ENCODE measurements around the gene NELL1. TPM values are rescaled to one million over a fixed set of nuclear protein-coding genes. Genes with fewer than 3 reads are reported as not detected.

NELL1 gene
- total RNA-seq, 4 donors from 2014 or later, result not detected

DNA sequence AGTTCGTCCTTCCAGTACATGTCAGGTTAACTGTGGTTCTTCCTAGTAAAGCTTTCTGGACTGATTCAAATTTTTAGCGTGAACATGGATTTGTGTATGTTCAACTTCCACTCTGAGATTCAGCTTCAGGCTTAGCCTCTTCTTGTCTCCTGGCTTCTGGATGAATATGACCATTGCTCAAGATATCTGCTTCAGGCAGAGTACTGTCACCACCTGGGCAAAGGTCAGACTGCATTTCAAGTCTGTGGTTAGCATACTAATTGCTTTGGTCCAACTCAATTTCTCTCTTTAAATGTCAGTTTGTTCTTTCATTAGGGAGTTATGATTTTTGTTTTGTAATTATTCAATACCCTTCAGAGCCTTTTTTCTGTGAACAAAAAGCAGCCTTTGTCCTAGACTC is 440.0 kb downstream of the NELL1 start:
- H3K27ac ChIP-seq, result no peak overlapping the region
- DNase-seq (no peak), ATAC-seq (no peak)
- no peaks in the 10 kb centered on the region for H3K4me1 ChIP-seq
- no peak overlapping the region for H3K4me3 ChIP-seq
- H3K9me3 ChIP-seq, result no peaks in the 10 kb centered on the region
- no peak for TF ChIP-seq POLR2A (IDR thresholded peaks at IDR 0.05)
- no peak for TF ChIP-seq CTCF (IDR thresholded peaks at IDR 0.05 in 4 of 5, conservative IDR thresholded peaks at IDR 0.05 in 1 of 5)
- no peaks in the 10 kb centered on the region for H3K36me3 ChIP-seq
- intact Hi-C loops (cut with DNase I; ENCODE audit: low total_unique reads), result no loop called here
- no peaks in the 10 kb centered on the region for H3K27me3 ChIP-seq
- in situ Hi-C loops (cut with MboI; ENCODE audit: low sequenced_read_pairs in 4 of 4), result no loop called here

DNA sequence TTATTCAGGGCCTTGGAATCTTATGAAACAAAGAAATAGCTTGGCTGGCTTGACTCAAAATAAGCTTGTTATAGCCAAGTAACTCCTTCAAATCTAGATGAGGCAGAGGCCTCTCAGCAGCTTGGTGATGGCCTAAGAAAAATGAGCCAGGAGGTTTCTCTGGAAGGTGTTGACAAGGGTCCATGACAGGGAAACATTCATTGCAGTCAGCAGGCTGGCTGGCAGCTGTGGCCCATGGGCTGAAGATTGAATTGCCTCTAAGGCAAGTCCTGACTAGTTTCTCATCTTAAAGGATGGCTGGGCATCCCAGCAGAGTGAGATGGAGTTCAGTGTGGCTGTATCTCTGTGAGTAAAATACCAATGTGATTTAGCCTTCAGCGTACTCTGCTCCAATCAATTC is 441.0 kb downstream of the NELL1 start:
- Histone ChIP-seq H3K4me1 (no peaks in the 10 kb centered on the region), H3K27me3 (no peaks in the 10 kb centered on the region), H3K9me3 (no peaks in the 10 kb centered on the region), H3K4me3 (no peak overlapping the region), H3K27ac (no peak overlapping the region), H3K36me3 (no peaks in the 10 kb centered on the region)
- ATAC-seq (no peak), DNase-seq (no peak)
- TF ChIP-seq POLR2A (IDR thresholded peaks at IDR 0.05) (no peak), CTCF (IDR thresholded peaks at IDR 0.05 in 4 of 5, conservative IDR thresholded peaks at IDR 0.05 in 1 of 5) (no peak)
- intact Hi-C loops (cut with DNase I; ENCODE audit: low total_unique reads), result no loop called here
- in situ Hi-C loops (cut with MboI; ENCODE audit: low sequenced_read_pairs in 4 of 4), result no loop called here

- Histone ChIP-seq H3K9me3 (no peaks in the 10 kb centered on the region), H3K27ac (no peak overlapping the region), H3K36me3 (no peaks in the 10 kb centered on the region), H3K27me3 (no peaks in the 10 kb centered on the region), H3K4me3 (no peak overlapping the region), H3K4me1 (no peaks in the 10 kb centered on the region)
- ATAC-seq (no peak), DNase-seq (no peak)
- in situ Hi-C loops (cut with MboI; ENCODE audit: low sequenced_read_pairs in 4 of 4), result no loop called here
- no peak for TF ChIP-seq POLR2A (IDR thresholded peaks at IDR 0.05)
- TF ChIP-seq CTCF (IDR thresholded peaks at IDR 0.05 in 4 of 5, conservative IDR thresholded peaks at IDR 0.05 in 1 of 5), result no peak
- intact Hi-C loops (cut with DNase I; ENCODE audit: low total_unique reads), result no loop called here
Observed at GRCh38 chr11:21113876-21114275, 444.5 kb downstream of the NELL1 start.

GRCh38 chr11:21116009-21116408 is 446.6 kb downstream of the NELL1 start:
- no peak for DNase-seq
- H3K4me3 ChIP-seq, result no peak overlapping the region
- no peaks in the 10 kb centered on the region for H3K27me3 ChIP-seq
- no peak overlapping the region for H3K27ac ChIP-seq
- no peaks in the 10 kb centered on the region for H3K4me1 ChIP-seq
- H3K36me3 ChIP-seq, result no peaks in the 10 kb centered on the region
- TF ChIP-seq POLR2A (IDR thresholded peaks at IDR 0.05) (no peak), CTCF (IDR thresholded peaks at IDR 0.05 in 4 of 5, conservative IDR thresholded peaks at IDR 0.05 in 1 of 5) (no peak)
- intact Hi-C loops (cut with DNase I; ENCODE audit: low total_unique reads) (no loop called here), in situ Hi-C loops (cut with MboI; ENCODE audit: low sequenced_read_pairs in 4 of 4) (no loop called here)
- ATAC-seq, result no peak
- H3K9me3 ChIP-seq, result no peaks in the 10 kb centered on the region

GRCh38 chr11:21119411-21119810 is 450.0 kb downstream of the NELL1 start:
- no peak overlapping the region for H3K27ac ChIP-seq
- no peak for ATAC-seq
- no peaks in the 10 kb centered on the region for H3K9me3 ChIP-seq
- no peak overlapping the region for H3K4me3 ChIP-seq
- no peaks in the 10 kb centered on the region for H3K27me3 ChIP-seq
- no peaks in the 10 kb centered on the region for H3K36me3 ChIP-seq
- intact Hi-C loops (cut with DNase I; ENCODE audit: low total_unique reads) (no loop called here), in situ Hi-C loops (cut with MboI; ENCODE audit: low sequenced_read_pairs in 4 of 4) (no loop called here)
- no peak for DNase-seq
- TF ChIP-seq CTCF (IDR thresholded peaks at IDR 0.05 in 4 of 5, conservative IDR thresholded peaks at IDR 0.05 in 1 of 5), result no peak
- no peak for TF ChIP-seq POLR2A (IDR thresholded peaks at IDR 0.05)
- H3K4me1 ChIP-seq, result no peaks in the 10 kb centered on the region
